HG03097 (cell line): ENCODE measurements around the gene CTCF.
A peak's percentile ranks its signal among the peaks of the same experiment; 100 is the strongest.
"Not testable (repeated sequence)": the region's sequence is repeated elsewhere in the genome, so short reads cannot be mapped to it uniquely, and the experiment has no call there.

Experiments
- ATAC-seq: cut with Tn5 transposase; IDR thresholded peaks from one replicate; pipeline ENCODE4 v1.9.1; 2021; ENCODE audit not compliant: unreplicated experiment, low FRiP score

Gene CTCF, protein sequence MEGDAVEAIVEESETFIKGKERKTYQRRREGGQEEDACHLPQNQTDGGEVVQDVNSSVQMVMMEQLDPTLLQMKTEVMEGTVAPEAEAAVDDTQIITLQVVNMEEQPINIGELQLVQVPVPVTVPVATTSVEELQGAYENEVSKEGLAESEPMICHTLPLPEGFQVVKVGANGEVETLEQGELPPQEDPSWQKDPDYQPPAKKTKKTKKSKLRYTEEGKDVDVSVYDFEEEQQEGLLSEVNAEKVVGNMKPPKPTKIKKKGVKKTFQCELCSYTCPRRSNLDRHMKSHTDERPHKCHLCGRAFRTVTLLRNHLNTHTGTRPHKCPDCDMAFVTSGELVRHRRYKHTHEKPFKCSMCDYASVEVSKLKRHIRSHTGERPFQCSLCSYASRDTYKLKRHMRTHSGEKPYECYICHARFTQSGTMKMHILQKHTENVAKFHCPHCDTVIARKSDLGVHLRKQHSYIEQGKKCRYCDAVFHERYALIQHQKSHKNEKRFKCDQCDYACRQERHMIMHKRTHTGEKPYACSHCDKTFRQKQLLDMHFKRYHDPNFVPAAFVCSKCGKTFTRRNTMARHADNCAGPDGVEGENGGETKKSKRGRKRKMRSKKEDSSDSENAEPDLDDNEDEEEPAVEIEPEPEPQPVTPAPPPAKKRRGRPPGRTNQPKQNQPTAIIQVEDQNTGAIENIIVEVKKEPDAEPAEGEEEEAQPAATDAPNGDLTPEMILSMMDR

DNA sequence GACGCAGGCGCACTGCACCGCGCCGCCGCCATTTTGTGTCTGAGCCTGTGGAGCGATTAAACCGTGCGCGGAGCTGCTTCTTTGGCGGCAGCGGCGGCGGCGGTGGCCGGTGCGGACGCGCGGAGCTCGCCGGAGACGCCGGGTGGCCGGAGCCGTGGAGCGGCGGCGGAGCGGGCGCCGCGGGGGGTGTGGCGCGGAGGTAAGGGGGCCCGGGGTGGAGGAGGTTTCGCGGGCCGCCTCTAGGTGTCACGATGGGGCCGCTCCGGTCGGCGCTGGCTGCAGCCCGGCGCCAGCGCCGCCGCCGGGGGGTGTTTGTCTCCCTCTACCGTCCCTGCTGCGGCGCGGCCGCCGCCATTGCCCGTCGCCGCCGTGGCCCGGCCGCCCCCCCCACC is at the start of gene CTCF:
Gene CTCF, plus strand, starts transcription at position 1 of the 392 bp plus-strand sequence. CDS start 48,307 bp downstream, outside the sequence.
- peak; percentile 46 for ATAC-seq

DNA sequence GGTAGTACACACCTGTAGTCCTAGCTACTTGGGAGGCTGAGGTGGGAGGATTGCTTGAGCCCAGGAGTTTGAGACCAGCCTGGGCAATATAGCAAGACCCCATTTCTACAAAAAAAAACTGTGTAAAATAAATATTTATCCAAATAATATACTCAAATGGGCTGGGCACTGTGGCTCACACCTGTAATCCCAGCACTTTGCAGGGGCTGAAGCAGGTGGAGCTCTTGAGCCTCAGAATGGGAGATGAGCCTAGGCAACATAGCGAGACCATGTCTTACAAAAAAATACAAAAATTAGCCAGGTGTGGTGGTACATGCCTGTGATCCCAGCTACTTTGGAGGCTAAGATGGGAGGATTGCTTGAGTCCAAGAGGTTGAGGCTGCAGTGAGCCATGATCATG is 48.4 kb upstream of the CTCF start:
- not testable (repeated sequence) for ATAC-seq

DNA sequence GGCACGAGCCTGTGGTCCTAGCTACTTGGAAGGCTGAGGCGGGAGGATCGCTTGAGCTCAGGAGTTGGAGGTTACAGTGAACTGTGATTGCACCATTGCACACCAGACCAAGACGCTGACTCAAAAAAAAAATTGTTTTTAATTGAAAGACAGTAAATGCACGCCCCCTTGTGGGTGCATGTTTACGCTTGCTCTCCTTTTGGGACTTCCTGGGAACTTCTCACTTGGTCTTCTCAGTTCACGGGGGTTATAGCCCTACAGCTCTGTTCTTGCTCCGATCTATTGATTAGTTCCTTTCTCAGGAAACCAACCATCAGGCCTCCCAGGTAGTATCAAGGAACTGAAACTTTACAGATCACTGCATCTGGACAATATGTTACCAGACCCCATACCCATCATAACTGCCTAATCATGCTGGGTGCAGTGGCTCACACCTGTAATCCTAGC is 47.9 kb upstream of the CTCF start:
- ATAC-seq, result no peak

DNA sequence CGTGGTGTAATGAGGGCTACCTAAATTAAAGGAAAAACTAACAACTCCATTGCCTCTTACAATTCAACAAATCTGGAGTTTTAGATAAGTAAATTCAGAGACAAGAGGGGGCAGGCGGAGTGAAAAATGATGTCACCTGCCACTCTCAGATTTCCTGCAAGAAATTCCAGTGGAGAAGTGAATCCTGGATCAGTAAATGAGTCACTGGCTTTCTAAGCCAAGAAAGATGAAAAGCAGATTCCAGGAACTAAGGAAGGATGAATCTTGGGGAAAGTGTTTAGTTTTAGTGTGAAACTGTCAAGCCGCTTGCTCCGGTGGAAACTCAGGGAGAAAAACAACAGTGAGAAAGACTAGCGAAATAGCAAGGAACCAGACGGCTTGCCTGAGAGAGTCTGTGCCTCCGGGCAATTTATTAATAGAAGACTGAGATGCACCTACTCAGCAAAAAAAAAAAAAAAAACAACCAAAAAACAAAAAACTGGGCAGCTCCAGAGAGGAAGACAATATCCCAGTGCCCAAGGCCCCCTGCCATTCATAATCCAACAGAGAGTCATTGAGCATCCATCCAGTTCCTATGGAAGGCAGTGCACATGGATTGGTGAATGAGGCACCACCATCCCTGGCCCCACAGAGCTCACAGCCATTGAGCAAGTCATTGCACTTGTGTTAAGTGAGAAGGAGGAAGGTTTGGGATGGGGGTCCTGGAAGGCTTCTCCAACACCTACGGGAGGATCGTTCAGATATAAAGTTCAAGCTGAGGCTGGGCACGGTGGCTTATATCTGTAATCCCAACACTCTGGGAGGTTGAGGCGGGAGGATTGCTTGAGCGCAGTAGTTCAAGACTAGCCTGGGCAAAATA is 45.8 kb upstream of the CTCF start:
- ATAC-seq, result no peak

DNA sequence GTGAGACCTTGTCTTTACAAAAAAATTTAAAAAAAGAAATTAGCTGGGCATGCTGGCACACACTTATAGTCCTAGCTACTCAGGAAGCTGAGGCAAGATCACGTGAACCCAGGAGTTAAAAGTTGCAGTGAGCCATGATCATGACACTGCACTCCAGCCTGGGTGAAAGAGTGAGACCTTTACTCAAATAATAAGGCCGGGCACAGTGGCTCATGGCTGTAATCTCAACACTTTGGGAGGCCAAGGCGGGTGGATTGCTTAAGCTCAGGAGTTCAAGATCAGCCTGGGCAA is 45.2 kb upstream of the CTCF start:
- ATAC-seq, result no peak

DNA sequence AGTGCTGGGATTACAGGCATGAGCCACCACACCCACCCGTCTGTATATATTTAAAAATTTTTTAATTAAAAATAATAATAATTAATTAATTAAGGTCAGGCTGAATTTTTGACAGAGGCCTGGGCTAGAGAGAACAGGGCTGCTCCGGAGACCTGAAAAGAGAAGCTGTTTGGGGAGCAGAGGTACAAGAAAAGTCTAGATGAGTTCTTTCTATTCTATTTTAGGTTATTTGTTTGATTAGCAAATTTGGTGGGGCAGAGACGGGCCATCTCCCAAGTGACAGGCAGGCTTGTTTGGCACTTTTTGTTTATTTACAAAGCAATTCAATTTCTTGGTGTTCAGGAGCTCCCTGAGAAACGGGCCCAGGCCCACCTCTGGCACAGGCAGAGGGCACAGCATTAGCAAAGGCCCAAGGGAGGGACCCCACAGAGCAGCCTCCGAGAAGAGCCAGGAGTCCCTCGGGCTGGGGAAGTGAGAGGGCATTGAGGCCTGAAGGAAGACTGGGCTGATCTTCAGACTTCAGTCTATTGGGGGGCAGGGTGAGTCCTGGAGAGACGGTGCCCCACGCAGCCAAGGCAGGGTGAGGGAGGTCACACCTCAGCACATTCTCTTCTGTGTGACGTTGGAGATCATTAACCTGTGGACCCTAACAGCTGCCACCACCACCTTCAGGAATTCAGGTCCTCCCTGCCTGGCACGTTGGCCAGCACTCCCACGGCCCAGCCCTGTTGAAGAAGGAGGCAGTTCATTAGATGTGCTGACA is 44.5 kb upstream of the CTCF start:
- ATAC-seq, result no peak

DNA sequence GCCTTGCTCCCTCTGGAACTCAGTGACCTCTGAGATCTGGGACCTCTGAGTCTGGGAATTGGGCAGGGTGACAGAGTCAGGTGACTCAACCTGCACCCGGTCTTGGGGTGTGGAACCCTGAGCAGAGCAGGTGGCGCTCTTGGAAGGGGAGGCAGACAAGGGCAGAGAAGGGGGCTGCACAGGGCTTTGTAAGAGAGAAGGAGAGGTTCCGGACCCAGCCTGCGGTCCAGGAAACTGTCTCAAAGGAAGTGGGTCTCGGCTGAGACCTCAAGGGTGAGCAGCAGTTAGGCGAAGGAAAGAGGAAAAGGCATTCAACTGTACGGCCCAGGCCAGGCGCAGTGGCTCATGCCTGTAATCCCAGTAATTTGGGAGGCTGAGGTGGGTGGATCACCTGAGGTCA is 43.6 kb upstream of the CTCF start:
- no peak for ATAC-seq

DNA sequence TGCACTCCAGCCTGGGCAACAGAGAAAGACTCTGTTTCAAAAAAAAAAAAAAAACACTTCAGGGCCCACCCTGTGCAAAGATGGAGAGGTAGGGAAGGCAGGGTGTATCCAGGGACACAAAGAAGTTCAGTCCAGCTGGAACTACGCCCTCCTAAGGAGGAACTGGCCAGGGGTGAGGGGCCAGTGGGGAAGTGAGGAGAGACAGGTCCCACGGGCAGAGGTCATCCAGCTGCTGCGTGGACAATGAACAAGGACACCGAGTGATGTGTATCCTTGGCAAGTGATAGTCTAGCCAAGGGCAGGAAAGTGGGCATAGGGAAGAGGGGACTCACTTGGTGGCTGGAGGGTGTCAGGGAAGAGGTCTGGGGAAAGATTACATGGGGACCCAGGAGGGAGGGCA is 43.1 kb upstream of the CTCF start:
- ATAC-seq, result no peak

DNA sequence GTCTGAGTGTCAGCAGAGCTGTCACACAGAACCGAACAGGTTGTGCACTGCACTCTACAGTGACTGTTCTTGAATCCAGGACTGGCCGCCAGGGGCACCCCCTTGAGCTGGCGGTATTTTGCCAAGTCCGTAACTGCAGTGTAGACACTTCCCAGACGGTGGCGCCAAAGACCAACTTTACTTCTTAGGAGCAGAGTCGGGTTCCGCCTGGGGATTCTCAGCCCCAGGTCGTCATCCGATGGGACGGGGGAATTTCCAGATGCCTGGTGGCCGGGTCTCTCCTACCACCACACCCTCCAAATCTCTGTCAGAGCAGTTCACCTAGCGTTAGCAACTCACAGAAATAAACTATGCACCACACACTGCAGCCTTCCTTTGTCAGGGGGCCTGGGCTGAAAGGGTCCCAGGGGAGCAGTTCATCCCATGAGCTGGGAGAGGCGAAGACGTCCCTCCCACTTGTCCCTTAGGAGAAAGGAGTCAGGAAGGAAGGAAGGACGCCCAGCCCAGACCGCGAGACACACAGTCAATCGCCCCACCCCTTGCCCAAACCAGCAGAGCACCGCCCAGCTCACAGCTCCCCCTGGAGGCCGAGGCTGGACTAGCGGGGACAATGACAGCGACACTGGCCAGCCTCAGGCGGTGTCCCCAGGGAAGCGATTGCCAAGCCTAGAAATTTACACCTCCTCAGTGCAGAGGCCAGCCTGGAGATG is 41.1 kb upstream of the CTCF start:
- ATAC-seq, result peak; percentile 63

DNA sequence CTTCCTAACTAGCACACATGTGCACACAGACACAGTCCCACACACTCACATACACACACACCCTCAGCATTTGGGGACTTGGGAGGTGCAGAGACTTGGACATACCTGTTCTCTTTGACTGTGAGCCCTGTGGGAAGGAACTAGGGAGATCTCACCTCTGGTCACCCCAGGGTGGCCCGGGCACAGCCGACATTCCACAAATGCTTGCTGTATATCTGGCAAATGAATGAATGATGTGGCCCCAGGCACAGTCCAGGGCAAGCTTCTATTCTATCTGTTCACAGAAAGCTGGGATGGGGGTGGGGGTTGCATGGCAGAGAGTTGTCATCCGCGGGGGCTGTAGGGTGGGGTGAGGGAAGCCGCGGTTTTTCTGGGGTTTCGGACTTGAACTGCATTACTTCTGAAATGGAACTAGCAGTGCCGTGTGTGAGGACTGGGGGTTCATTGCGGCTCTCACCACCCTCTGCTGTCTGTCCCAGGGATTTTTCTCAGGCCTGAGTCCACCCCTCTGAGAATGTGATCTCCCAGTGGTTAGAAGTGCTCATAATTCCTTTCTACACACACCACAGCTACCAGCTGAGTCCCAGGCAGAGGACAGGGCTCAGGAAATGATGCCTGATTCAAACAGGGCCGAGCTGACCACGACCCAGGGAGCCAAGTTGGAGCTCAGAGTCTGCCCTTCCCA is 37.0 kb upstream of the CTCF start:
- ATAC-seq, result no peak

DNA sequence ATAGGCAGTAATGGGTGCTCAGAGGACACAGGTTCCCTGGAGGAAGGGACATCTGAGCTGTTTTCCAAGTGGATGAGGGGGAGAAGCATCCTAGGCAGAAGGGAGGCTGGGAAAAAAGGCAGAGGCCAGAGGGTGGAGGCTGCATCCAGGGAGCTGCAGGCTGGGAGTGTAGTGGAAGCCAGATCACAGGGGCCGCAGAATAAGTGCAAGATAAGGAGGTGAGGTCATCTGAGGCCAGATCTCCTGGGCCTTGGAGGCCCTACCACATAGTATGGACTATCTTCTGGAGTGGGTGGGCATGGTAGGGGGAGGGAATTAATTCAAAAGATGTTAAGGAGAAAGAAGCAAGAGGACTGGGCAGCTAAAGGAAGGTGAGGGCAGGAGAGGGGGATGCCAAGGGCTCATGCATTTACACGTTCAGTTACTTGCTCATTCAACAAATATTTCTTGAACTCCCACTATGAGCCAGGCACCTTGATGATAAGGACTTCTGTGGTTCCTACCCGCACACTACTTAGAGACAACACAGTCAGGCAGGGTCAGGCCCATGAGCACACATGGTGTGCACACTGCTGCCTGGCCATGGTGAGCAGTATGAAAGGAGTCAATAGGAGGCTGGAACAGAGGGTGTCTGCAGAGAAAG is 36.1 kb upstream of the CTCF start:
- ATAC-seq, result no peak

DNA sequence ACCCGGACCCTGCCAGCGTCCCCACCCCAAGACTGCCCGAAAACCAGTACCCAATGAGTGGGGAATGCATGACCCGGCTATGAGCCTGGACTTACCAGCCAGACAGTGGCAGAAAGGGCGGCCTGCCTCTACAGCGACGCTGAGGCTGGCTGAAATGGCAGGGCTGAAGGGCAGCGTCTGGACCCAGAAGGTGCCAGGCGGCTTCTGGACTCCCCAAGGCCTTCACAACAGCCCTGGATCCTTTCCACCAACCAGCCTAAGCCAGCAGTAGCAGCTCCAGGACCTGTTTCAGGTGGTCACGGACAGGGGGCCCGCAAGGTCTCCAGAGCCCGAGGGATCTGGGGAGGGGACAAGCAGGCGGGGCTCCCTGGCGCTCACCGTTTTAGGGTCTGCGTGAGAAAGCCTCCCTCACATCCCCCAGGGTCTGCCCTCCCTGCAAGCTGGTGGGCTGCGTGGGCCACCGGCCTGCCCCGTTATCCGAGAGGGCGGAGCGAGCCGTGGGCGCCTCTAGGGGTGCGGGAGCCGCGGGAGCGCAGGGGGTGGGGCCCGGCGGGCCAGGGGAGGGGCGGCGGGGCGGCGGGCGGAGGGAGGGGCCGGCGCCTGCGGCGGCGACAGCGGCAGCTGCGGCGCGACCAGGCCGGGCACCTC is 34.0 kb upstream of the CTCF start, which contains the start of gene RIPOR1:
Gene RIPOR1, plus strand, starts transcription at position 608 of the 648 bp plus-strand sequence. CDS start 9,618 bp downstream, outside the sequence.
- no peak for ATAC-seq

DNA sequence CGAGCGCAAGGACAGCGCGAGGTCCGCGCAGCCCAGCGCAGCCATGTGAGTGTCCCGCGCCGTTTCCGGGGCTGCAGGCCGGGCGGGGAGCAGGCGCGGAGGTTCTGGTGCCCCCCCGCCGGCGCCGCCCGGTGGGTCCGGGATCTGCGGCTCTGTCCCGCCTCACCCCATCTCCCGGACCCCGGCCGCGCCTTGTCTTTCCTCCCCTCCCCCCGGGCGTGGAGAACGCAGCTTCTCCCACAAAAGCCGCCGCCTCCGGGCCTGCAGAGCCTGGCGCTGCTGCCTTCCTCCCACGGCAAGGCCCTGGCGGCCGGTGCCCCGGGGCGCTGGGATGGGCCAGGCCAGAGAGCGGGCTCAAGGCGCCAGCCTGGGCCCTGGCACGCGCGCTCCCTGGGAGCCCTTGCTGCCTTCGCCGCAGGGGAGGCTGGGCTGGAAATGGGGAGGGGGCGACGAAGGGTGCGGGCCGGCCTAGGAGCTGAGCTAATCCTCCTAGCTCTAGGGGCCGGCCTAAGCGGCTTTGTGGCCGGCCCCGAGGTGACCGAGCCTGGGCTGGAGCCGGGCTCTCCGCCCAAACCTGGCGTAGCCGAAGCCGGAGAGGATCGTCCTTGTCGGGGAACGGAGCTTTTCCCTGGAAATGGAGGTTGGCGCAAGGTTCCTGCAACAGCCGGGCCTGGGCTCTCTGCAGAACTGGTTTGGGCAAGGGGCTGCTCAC is 33.3 kb upstream of the CTCF start:
- ATAC-seq, result no peak

DNA sequence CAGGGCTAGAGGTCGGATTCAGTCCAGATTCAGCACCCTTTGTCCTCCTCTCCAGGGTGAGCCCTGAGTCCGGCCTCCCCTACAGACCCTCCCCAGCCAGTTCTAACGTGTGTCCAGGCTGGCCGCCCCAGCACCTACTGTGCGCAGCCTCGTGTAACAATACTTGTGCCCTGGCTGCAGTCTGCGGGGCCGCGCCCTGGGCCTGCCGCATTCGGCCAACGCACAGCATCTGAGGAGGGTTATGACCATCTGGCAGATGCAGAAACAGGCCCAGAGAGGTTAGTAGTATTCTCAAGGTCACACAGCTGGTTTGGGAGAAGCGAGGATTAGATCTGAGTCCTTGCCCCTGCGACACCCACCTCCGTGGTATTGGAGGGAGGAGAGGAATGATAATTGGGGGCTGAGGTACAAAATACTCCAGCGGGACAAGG is 32.7 kb upstream of the CTCF start:
- ATAC-seq, result no peak

DNA sequence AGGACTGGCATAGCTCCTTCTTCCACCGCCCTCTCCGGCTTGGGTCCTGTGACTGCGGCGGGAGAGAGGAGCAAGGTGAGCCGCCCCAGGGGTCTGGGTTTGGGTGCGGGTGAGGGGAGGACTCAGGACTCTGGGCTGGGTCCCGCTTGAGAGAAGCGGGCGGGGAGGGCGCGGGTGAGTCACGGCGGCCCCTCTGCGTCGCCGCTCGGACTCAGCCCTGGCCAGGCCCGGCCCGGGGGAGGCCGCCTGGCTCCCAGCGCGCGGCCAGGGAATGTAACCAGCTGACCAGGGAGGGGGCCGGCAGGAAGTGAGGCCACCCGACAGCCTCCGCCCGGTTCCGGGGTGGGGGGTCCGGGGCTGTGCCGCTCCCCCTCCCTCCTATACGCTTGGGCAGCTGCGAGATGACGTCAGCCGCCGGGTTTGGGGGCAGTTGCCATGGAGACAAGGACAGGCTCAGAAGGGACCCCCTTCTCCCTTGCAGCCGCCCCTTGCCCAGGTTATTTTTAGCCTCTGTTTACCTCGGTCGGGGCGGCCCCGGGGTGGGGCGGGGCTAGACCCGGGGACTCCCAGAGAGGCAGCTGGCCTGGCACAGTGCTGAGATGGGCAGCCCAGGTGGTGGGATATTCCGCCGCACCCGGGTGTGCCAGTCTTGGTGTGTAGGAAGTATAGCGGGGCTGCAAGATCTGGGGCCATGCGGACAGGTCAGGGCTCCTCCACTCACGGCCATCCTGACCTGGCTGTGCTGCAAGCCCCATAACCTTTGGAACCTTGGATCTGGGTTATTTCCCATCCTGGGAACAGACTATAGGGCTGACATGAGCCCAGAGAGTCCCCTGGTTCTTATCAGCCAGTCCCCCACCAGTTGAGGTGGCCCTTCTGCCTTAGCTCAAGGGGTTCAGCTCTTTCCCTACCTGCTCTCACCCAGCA is 32.0 kb upstream of the CTCF start:
- no peak for ATAC-seq

DNA sequence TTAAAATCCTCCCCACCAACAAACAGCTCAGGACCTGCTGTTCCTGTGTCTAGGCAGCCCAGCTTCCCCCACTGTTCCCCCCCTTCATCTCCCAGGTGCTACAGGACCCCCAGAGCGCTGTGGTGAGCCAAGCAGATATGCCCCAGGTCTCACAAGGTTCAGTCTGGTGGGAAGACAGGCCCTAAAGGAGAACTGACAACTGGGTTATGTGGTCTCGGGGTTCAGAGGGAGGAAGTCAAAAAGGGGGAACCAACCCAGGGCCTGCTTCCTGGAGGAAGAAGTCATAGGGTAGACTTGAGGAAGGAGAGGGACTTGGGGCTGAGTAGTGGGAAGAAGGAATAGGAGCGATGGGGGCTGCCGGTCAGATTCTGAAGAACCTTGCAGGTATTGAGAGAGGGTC is 31.1 kb upstream of the CTCF start:
- no peak for ATAC-seq
